DOHH2 (cell line): ENCODE measurements around the gene SPANXC.

ENCODE experiments used
- H3F3A ChIP-seq: fragments of 200-600 bp; sonication (generic), shearing (Covaris generic); 2 replicates; pipeline ENCODE4 v1.6.0; 2016; ENCODE audit warnings: antibody characterized with exemption, mild to moderate bottlenecking; ENCODE audit not compliant: control insufficient read depth, insufficient read depth
- H3K27ac ChIP-seq: fragments of 200-600 bp; sonication (generic); 2 replicates; pipeline ENCODE4 v1.5.1; 2014; ENCODE audit warnings: low read depth, mild to moderate bottlenecking, low read length, moderate library complexity
- H3K27me3 ChIP-seq: fragments of 200-600 bp; sonication (generic); 2 replicates; pipeline ENCODE4 v1.6.1; 2014; ENCODE audit warnings: mild to moderate bottlenecking, low read length, mixed read lengths; ENCODE audit not compliant: control insufficient read depth
- H3K36me3 ChIP-seq: fragments of 200-600 bp; sonication (generic); 2 replicates; pipeline ENCODE4 v1.6.1; 2014; ENCODE audit warnings: mild to moderate bottlenecking, low read length, moderate library complexity, mixed read lengths; ENCODE audit not compliant: control insufficient read depth
- H3K4me1 ChIP-seq: fragments of 200-600 bp; sonication (generic); 2 replicates; pipeline ENCODE4 v1.6.1; 2014; ENCODE audit warnings: mild to moderate bottlenecking, low read length, mixed read lengths; ENCODE audit not compliant: control insufficient read depth
- H3K4me2 ChIP-seq: fragments of 200-600 bp; sonication (generic); 2 replicates; pipeline ENCODE4 v1.6.0; 2014; ENCODE audit warnings: mild to moderate bottlenecking, low read length, moderate library complexity
- H3K4me3 ChIP-seq: fragments of 200-600 bp; sonication (generic); 2 replicates; pipeline ENCODE4 v1.5.1; 2014; ENCODE audit warnings: mild to moderate bottlenecking, low read length, mixed read lengths
- H3K79me2 ChIP-seq: fragments of 200-600 bp; sonication (generic); 2 replicates; pipeline ENCODE4 v1.6.1; 2014; ENCODE audit warnings: mild to moderate bottlenecking, low read length, mixed read lengths; ENCODE audit not compliant: control insufficient read depth
- H3K9me2 ChIP-seq: fragments of 200-600 bp; sonication (generic); replicated peaks from 2 replicates; pipeline ENCODE4 v1.6.1; 2014; ENCODE audit warnings: mild to moderate bottlenecking, low read length, mixed read lengths; ENCODE audit not compliant: control insufficient read depth
- H3K9me3 ChIP-seq: fragments of 200-600 bp; sonication (generic); 2 replicates; pipeline ENCODE4 v1.6.1; 2014; ENCODE audit warnings: antibody characterized with exemption, low read length, mixed read lengths; ENCODE audit not compliant: control insufficient read depth, insufficient read depth
- H4K20me1 ChIP-seq: fragments of 200-600 bp; sonication (generic); 2 replicates; pipeline ENCODE4 v1.6.0; 2014; ENCODE audit warnings: low read depth, mild to moderate bottlenecking, antibody characterized with exemption, low read length, moderate library complexity; ENCODE audit not compliant: control insufficient read depth, insufficient read depth
- CTCF ChIP-seq: fragments of 200-600 bp; sonication (generic); IDR thresholded peaks from one replicate; pipeline ENCODE4 v1.5.1; 2014; ENCODE audit warnings: antibody characterized with exemption, mild to moderate bottlenecking, low read depth, low read length; ENCODE audit not compliant: poor library complexity, severe bottlenecking
- EZH2phosphoT487 ChIP-seq: fragments of 200-600 bp; sonication (generic); IDR thresholded peaks from 2 replicates; pipeline ENCODE4 v1.6.1; 2017; ENCODE audit warnings: borderline replicate concordance, mild to moderate bottlenecking, antibody characterized with exemption, low read length, moderate library complexity, mixed read lengths

The SPANXC gene

GRCh38 chrX:141221611-141222010, 20.7 kb downstream of the SPANXC start:
- H3K79me2 ChIP-seq: no peaks in the 10 kb centered on the region
- no peaks in the 10 kb centered on the region for H3F3A ChIP-seq
- H3K27me3 ChIP-seq: no peaks in the 10 kb centered on the region
- H3K4me3 ChIP-seq: no peak overlapping the region
- no peak overlapping the region for H3K4me2 ChIP-seq
- H3K36me3 ChIP-seq: no peaks in the 10 kb centered on the region
- H3K27ac ChIP-seq: no peak overlapping the region
- no peaks in the 10 kb centered on the region for H4K20me1 ChIP-seq
- TF ChIP-seq EZH2phosphoT487 (no peak), CTCF (no peak)
- H3K9me3 ChIP-seq: no peaks in the 10 kb centered on the region
- no peaks in the 10 kb centered on the region for H3K4me1 ChIP-seq
- no peaks in the 10 kb centered on the region for H3K9me2 ChIP-seq

GRCh38 chrX:141220342-141221008, 21.8 kb downstream of the SPANXC start:
- Histone ChIP-seq H3K9me3 (no peaks in the 10 kb centered on the region), H4K20me1 (no peaks in the 10 kb centered on the region), H3K9me2 (no peaks in the 10 kb centered on the region), H3K27ac (no peak overlapping the region), H3K4me2 (no peak overlapping the region), H3K36me3 (no peaks in the 10 kb centered on the region), H3K79me2 (no peaks in the 10 kb centered on the region), H3K4me1 (no peaks in the 10 kb centered on the region), H3K4me3 (no peak overlapping the region), H3K27me3 (no peaks in the 10 kb centered on the region), H3F3A (no peaks in the 10 kb centered on the region)
- TF ChIP-seq EZH2phosphoT487 (no peak), CTCF (no peak)

- no peaks in the 10 kb centered on the region for H3K9me3 ChIP-seq
- H3K4me2 ChIP-seq: no peak overlapping the region
- H3F3A ChIP-seq: no peaks in the 10 kb centered on the region
- H3K4me1 ChIP-seq: no peaks in the 10 kb centered on the region
- no peak for TF ChIP-seq EZH2phosphoT487
- TF ChIP-seq CTCF: no peak
- H4K20me1 ChIP-seq: no peaks in the 10 kb centered on the region
- H3K27ac ChIP-seq: no peak overlapping the region
- H3K36me3 ChIP-seq: no peaks in the 10 kb centered on the region
- no peaks in the 10 kb centered on the region for H3K27me3 ChIP-seq
- H3K4me3 ChIP-seq: no peak overlapping the region
- H3K79me2 ChIP-seq: no peaks in the 10 kb centered on the region
- no peaks in the 10 kb centered on the region for H3K9me2 ChIP-seq
Measured at GRCh38 chrX:141214196-141214595, 28.1 kb downstream of the SPANXC start.
